Naive thymus-derived CD8-positive, alpha-beta T cell (primary cell): ENCODE measurements around the gene POGLUT2. TPM values are rescaled to one million over a fixed set of nuclear protein-coding genes. Genes with fewer than 3 reads are reported as not detected.
A peak's percentile ranks its signal among the peaks of the same experiment; 100 is the strongest.

Source experiments
- ATAC-seq, 2 donors: fragments of 150-1000 bp; cut with Tn5 transposase in 1 of 2; sonication (Bioruptor Pico), chemical (Tn5 transposase) in 1 of 2; 1 replicate in 1 of 2; 2 replicates in 1 of 2; pipeline ENCODE4 v1.10.0; 2021; ENCODE audit warnings: mild to moderate bottlenecking in 2 of 2, moderate library complexity in 2 of 2
- POLR2A ChIA-PET: fragments of 350-600 bp; sonication (Branson Sonifier 250); formaldehyde crosslinking; loops from one replicate; lab custom pipeline; 2021; ENCODE audit warnings: antibody characterized with exemption; lab: Charles Lee
- DNase-seq, 10 donors: peaks; one replicate each; pipeline versions ENCODE4 v3.0.0 to v3.0.0-alpha.2; 2020 to 2022
- H3K27ac Mint-ChIP-seq, 10 donors: one replicate each; pipeline ENCODE4 v1.8.0; 2020 to 2022; ENCODE audit warnings: mild to moderate bottlenecking in 10 of 10, mixed read lengths in 10 of 10, moderate library complexity in 4 of 10, inconsistent platforms in 1 of 10
- H3K27me3 Mint-ChIP-seq, 5 donors: one replicate each; pipeline ENCODE4 v1.8.0; 2021 to 2022; ENCODE audit warnings: mixed read lengths in 5 of 5
- H3K36me3 Mint-ChIP-seq, 3 donors: one replicate each; pipeline ENCODE4 v1.8.0; 2020 to 2022; ENCODE audit warnings: mixed read lengths in 3 of 3, mild to moderate bottlenecking in 2 of 3, inconsistent platforms in 1 of 3
- H3K4me1 Mint-ChIP-seq, 4 donors: one replicate each; pipeline ENCODE4 v1.8.0; 2021 to 2022; ENCODE audit warnings: mixed read lengths in 4 of 4
- H3K4me3 Mint-ChIP-seq, 10 donors: one replicate each; pipeline ENCODE4 v1.8.0; 2020 to 2022; ENCODE audit warnings: mild to moderate bottlenecking in 10 of 10, mixed read lengths in 10 of 10, moderate library complexity in 6 of 10, inconsistent platforms in 1 of 10
- H3K9me3 Mint-ChIP-seq, 9 donors: one replicate each; pipeline ENCODE4 v1.8.0; 2020 to 2022; ENCODE audit warnings: mixed read lengths in 9 of 9, mild to moderate bottlenecking in 3 of 9, inconsistent platforms in 1 of 9, moderate library complexity in 1 of 9
- polyA plus RNA-seq, 3 donors: library from polyadenylated mRNA; unstranded; fragments of 300-500 nt; fragmentation: Illumina TruSeq; gene quantifications; one replicate each; pipeline ENCODE4 v1.2.3, GENCODE V29; 2021
- total RNA-seq, 8 experiments: library from RNA in 2 of 8; stranded (reverse) in 2 of 8; gene quantifications; one replicate each; pipeline ENCODE4 v1.2.3 and lab custom pipeline; 2021 to 2026

POGLUT2 gene
- total and polyA plus RNA-seq, 5 experiments from 2014 or later: 0.56 to 1.1 (median 0.71) TPM; not detected in 1

DNA sequence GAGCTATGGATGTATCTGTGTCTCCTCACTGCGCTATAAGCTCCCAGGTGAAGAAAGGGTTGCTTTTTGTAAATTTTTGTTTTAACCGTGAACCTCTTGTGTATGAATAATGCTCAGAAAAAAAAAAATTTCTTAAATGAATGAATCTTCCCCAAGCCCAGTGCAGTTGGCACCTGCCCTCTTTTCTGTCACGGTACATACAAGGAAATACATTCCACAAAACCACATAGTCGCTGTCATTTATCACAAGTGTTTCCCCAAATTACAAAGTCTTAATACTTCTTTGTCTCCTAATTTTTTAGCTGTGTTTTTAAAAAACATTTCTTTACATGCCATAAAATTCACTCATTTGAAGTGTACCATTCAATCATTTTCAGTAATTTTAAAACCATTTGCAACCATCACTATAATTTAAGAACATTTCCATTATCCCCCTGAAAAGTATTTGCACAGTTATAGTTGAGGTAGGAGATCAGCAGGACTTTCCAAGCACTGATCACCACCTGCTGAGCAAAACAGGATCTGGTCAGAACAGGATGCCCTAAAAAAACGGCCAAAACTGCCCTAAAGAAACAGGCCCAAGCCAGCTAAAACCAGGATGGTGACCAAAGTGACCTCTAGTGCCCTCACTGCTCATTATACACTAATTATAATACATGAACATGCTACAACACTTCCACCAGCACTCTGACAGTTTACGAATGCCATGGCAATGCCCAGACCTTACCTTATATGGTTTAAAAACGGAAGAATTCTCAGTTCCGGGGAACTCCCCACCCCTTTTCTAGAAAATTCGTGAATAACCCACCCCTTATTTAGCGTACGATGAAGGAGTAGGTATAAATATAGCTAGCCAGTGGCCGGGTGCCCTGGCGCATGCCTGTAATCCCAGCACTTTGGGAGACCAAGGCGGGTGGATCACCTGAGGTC, 23.9 kb downstream of the POGLUT2 start:
- peaks cover 15 to 58% (median 49%) of the 10 kb centered on the region in 4 donors for H3K4me1 Mint-ChIP-seq
- H3K27ac Mint-ChIP-seq: peak overlapping the region; percentile 64 to 97 (median 92)
- no peaks in the 10 kb centered on the region for H3K9me3 Mint-ChIP-seq
- DNase-seq (no peak), ATAC-seq (no peak)
- POLR2A ChIA-PET: interaction anchor here (2.8 to 4.8 kb wide), 3 partner anchors 10 to 71 kb away, joined by 7 to 63 read pairs (median 24); partner anchors contain the start of genes BIVM, ERCC5 and POGLUT2
- no peaks in the 10 kb centered on the region for H3K36me3 Mint-ChIP-seq
- peak overlapping the region; percentile 84 to 96 (median 92) for H3K4me3 Mint-ChIP-seq
- H3K27me3 Mint-ChIP-seq: no peaks in the 10 kb centered on the region

GRCh38 chr13:102774214-102774568, 24.6 kb downstream of the POGLUT2 start:
- POLR2A ChIA-PET: interaction anchor here (1.2 to 4.8 kb wide), 7 partner anchors 11 to 182 kb away, joined by 3 to 63 read pairs (median 10); partner anchors contain the start of genes BIVM, ERCC5, POGLUT2 and TPP2
- Mint-ChIP-seq H3K27ac (peak overlapping the region; percentile 90 to 97 (median 92)), H3K36me3 (no peaks in the 10 kb centered on the region), H3K9me3 (no peaks in the 10 kb centered on the region), H3K4me1 (peaks cover 9 to 54% (median 45%) of the 10 kb centered on the region in 4 donors), H3K27me3 (no peaks in the 10 kb centered on the region), H3K4me3 (peak overlapping the region; percentile 84 to 96 (median 92))
- peak in 1 of 10 donors; percentile 7 for DNase-seq
- ATAC-seq: no peak

- DNase-seq (peak; percentile 80 to 90 (median 88)), ATAC-seq (peak; percentile 94 to 95)
- POLR2A ChIA-PET: interaction anchor here (0.8 to 4.8 kb wide), 8 partner anchors 12 to 191 kb away, joined by 3 to 63 read pairs (median 8); partner anchors contain the start of genes BIVM, ERCC5, POGLUT2 and TPP2
- no peaks in the 10 kb centered on the region for H3K9me3 Mint-ChIP-seq
- H3K4me1 Mint-ChIP-seq: peaks cover 9 to 49% (median 39%) of the 10 kb centered on the region in 4 donors
- no peaks in the 10 kb centered on the region for H3K36me3 Mint-ChIP-seq
- peak within 1 kb of the TSS; percentile 84 to 96 (median 92) for H3K4me3 Mint-ChIP-seq
- H3K27me3 Mint-ChIP-seq: no peaks in the 10 kb centered on the region
- peak within 1 kb of the TSS; percentile 90 to 97 (median 92) for H3K27ac Mint-ChIP-seq
These were observed 25.1 kb downstream of the POGLUT2 start, which contains the start of gene TEX30 for GRCh38 chr13:102773441-102774213. Gene TEX30, minus strand, starts transcription at chr13:102773786. Its CDS starts 3,760 bp downstream, at chr13:102770026.

- POLR2A ChIA-PET: interaction anchor here (1.6 to 4.8 kb wide), 4 partner anchors 13 to 181 kb away, joined by 4 to 63 read pairs (median 20); partner anchors contain the start of genes ERCC5 and TPP2
- DNase-seq: no peak
- peaks cover 9 to 47% (median 38%) of the 10 kb centered on the region in 4 donors for H3K4me1 Mint-ChIP-seq
- peak overlapping the region in 3 of 10 donors; percentile 15 to 90 (median 54) for H3K27ac Mint-ChIP-seq
- H3K27me3 Mint-ChIP-seq: no peaks in the 10 kb centered on the region
- peak overlapping the region; percentile 84 to 96 (median 92) for H3K4me3 Mint-ChIP-seq
- peaks cover 0 to 2% (median 2%) of the 10 kb centered on the region in 3 donors for H3K36me3 Mint-ChIP-seq
- no peak for ATAC-seq
- no peaks in the 10 kb centered on the region for H3K9me3 Mint-ChIP-seq
These were observed 26.7 kb downstream of the POGLUT2 start for GRCh38 chr13:102772042-102772425.

- ATAC-seq: no peak
- Mint-ChIP-seq H3K27me3 (no peaks in the 10 kb centered on the region), H3K4me3 (peak overlapping the region; percentile 3 to 96 (median 92)), H3K9me3 (no peaks in the 10 kb centered on the region), H3K36me3 (peaks cover 0 to 8% (median 5%) of the 10 kb centered on the region in 3 donors), H3K27ac (peak overlapping the region in 6 of 10 donors; percentile 5 to 79 (median 20)), H3K4me1 (peaks cover 9 to 47% (median 38%) of the 10 kb centered on the region in 4 donors)
- POLR2A ChIA-PET: interaction anchor here (1.6 to 4.8 kb wide), 3 partner anchors 74 to 180 kb away, joined by 4 to 63 read pairs (median 33); partner anchors contain the start of genes ERCC5 and TPP2
- DNase-seq: no peak
These were observed 27.3 kb downstream of the POGLUT2 start for GRCh38 chr13:102771298-102772041.

GRCh38 chr13:102770435-102770834, 28.3 kb downstream of the POGLUT2 start:
- Mint-ChIP-seq H3K27ac (no peak overlapping the region), H3K4me3 (no peak overlapping the region), H3K36me3 (peaks cover 0 to 12% (median 5%) of the 10 kb centered on the region in 3 donors), H3K27me3 (no peaks in the 10 kb centered on the region), H3K4me1 (peaks cover 9 to 47% (median 38%) of the 10 kb centered on the region in 4 donors), H3K9me3 (no peaks in the 10 kb centered on the region)
- POLR2A ChIA-PET: interaction anchor here (0.9 to 1.6 kb wide), 2 partner anchors 14 to 179 kb away, joined by 3 to 4 read pairs; no protein-coding TSS in a partner anchor
- no peak for DNase-seq
- no peak for ATAC-seq

GRCh38 chr13:102769679-102770078, 29.1 kb downstream of the POGLUT2 start:
- H3K9me3 Mint-ChIP-seq: no peaks in the 10 kb centered on the region
- no peak for ATAC-seq
- no peak overlapping the region for H3K4me3 Mint-ChIP-seq
- H3K27ac Mint-ChIP-seq: peak overlapping the region in 1 of 10 donors; percentile 24
- H3K36me3 Mint-ChIP-seq: peaks cover 0 to 12% (median 5%) of the 10 kb centered on the region in 3 donors
- no peaks in the 10 kb centered on the region for H3K27me3 Mint-ChIP-seq
- POLR2A ChIA-PET: interaction anchor here (0.9 kb wide), 1 partner anchor 15 kb away, joined by 3 read pairs; no protein-coding TSS in a partner anchor
- peaks cover 9 to 44% (median 36%) of the 10 kb centered on the region in 4 donors for H3K4me1 Mint-ChIP-seq
- DNase-seq: no peak

- POLR2A ChIA-PET: no interaction called here
- DNase-seq (no peak), ATAC-seq (no peak)
- Mint-ChIP-seq H3K9me3 (no peaks in the 10 kb centered on the region), H3K36me3 (peaks cover 0 to 12% (median 5%) of the 10 kb centered on the region in 3 donors), H3K4me1 (peaks cover 6 to 36% (median 28%) of the 10 kb centered on the region in 4 donors), H3K4me3 (no peak overlapping the region), H3K27ac (no peak overlapping the region), H3K27me3 (no peaks in the 10 kb centered on the region)
These were observed 29.9 kb downstream of the POGLUT2 start for GRCh38 chr13:102768909-102769308.

DNA sequence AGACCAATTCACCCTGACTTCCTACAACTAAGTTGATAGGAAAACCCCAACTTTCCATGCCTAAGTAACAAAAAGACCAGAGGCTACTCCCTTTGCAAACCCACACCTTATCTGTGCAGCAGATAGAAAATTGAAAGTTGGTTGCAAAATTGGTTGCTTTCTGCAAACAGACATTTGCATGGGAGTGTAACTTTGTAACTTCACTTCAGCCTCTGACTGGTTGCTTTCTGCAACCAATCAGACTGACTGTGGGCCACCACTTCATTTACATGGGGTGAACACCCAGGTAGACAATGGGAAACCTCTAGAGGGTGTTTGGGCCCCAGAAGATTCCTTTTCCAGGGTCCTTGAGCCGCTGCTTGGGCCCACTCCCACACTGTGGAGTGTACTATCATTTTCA, 35.0 kb downstream of the POGLUT2 start:
- H3K4me1 Mint-ChIP-seq: no peaks in the 10 kb centered on the region
- no peak overlapping the region for H3K27ac Mint-ChIP-seq
- ATAC-seq (no peak), DNase-seq (no peak)
- H3K36me3 Mint-ChIP-seq: peaks cover 0 to 12% (median 5%) of the 10 kb centered on the region in 3 donors
- no peak overlapping the region for H3K4me3 Mint-ChIP-seq
- no peaks in the 10 kb centered on the region for H3K9me3 Mint-ChIP-seq
- no peaks in the 10 kb centered on the region for H3K27me3 Mint-ChIP-seq
- POLR2A ChIA-PET: no interaction called here

DNA sequence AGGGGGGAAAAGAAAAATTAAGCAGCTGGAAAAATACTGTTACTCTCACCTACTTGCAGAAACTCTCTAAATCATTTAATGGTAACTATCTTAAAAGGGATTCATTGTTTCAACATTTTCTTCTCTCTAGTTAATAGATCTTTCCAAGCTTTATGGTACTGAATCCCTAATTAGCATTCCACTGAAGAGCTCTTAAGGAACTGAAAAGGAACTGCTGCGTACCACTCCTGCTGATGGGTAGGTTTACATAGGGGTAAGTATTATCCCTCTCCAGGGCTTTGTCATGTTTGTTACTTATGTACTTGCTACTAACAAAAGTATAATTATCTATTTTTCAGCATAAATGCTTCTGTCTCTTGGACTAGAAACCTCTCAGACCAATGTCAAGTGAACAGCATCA, 37.7 kb downstream of the POGLUT2 start:
- no peak overlapping the region for H3K27ac Mint-ChIP-seq
- H3K27me3 Mint-ChIP-seq: no peaks in the 10 kb centered on the region
- DNase-seq (no peak), ATAC-seq (no peak)
- POLR2A ChIA-PET: no interaction called here
- H3K9me3 Mint-ChIP-seq: no peaks in the 10 kb centered on the region
- H3K36me3 Mint-ChIP-seq: peaks cover 0 to 2% (median under 1%) of the 10 kb centered on the region in 3 donors
- no peaks in the 10 kb centered on the region for H3K4me1 Mint-ChIP-seq
- H3K4me3 Mint-ChIP-seq: no peak overlapping the region

- no peaks in the 10 kb centered on the region for H3K9me3 Mint-ChIP-seq
- ATAC-seq (no peak), DNase-seq (no peak)
- POLR2A ChIA-PET: no interaction called here
- no peaks in the 10 kb centered on the region for H3K4me1 Mint-ChIP-seq
- no peaks in the 10 kb centered on the region for H3K27me3 Mint-ChIP-seq
- H3K4me3 Mint-ChIP-seq: no peak overlapping the region
- H3K36me3 Mint-ChIP-seq: peaks cover 0 to 2% (median 0%) of the 10 kb centered on the region in 3 donors
- no peak overlapping the region for H3K27ac Mint-ChIP-seq
These were observed 39.9 kb downstream of the POGLUT2 start for GRCh38 chr13:102758842-102759241.
